Fibroblast of pulmonary artery (primary cell): ENCODE results near the gene DCK.
"Not testable (repeated sequence)": the region's sequence is repeated elsewhere in the genome, so short reads cannot be mapped to it uniquely, and the experiment has no call there.

Source experiments
- DNase-seq: peaks from one replicate; pipeline ENCODE4 v3.0.0-alpha.2; 2010; ENCODE audit warnings: low read depth
- H3K4me3 ChIP-seq: replicated peaks from 2 replicates; pipeline ENCODE4 v1.5.1; 2011; ENCODE audit warnings: low read depth, mild to moderate bottlenecking, control low read depth, low read length, moderate library complexity
- CTCF ChIP-seq: IDR thresholded peaks from 2 replicates; pipeline ENCODE4 v1.5.1; 2011; ENCODE audit warnings: mild to moderate bottlenecking, control low read depth, low read length, inconsistent platforms; ENCODE audit errors: missing control alignments

Gene DCK

GRCh38 chr4:70997546-70997945, 4.1 kb downstream of the DCK start:
- DNase-seq: no peak
- no peak for TF ChIP-seq CTCF
- no peak overlapping the region for H3K4me3 ChIP-seq

- DNase-seq, H3K4me3 ChIP-seq: not testable (repeated sequence)
Measured at GRCh38 chr4:70999639-71000038, 6.2 kb downstream of the DCK start.

GRCh38 chr4:71001363-71001762, 7.9 kb downstream of the DCK start:
- not testable (repeated sequence) for H3K4me3 ChIP-seq, DNase-seq

- no peak for TF ChIP-seq CTCF
- DNase-seq: no peak
- H3K4me3 ChIP-seq: no peak overlapping the region
Measured at GRCh38 chr4:71004281-71004851, 10.9 kb downstream of the DCK start.

- DNase-seq, H3K4me3 ChIP-seq: not testable (repeated sequence)
Measured at GRCh38 chr4:71005025-71005424, 11.6 kb downstream of the DCK start.

GRCh38 chr4:71006203-71006907, 12.9 kb downstream of the DCK start:
- H3K4me3 ChIP-seq: no peak overlapping the region
- no peak for TF ChIP-seq CTCF
- DNase-seq: no peak

- DNase-seq: no peak
- no peak overlapping the region for H3K4me3 ChIP-seq
- no peak for TF ChIP-seq CTCF
Measured at GRCh38 chr4:71008196-71008595, 14.7 kb downstream of the DCK start.

- TF ChIP-seq CTCF: no peak
- H3K4me3 ChIP-seq: no peak overlapping the region
- DNase-seq: peak; percentile 14
Measured at GRCh38 chr4:71009086-71009485, 15.6 kb downstream of the DCK start.
